Rectal smooth muscle tissue (tissue), 1 donor: Measurements from ENCODE around the gene MGMT.
"Not testable (repeated sequence)": the region's sequence is repeated elsewhere in the genome, so short reads cannot be mapped to it uniquely, and the experiment has no call there.

Experiments
- H3K27ac ChIP-seq: one replicate; pipeline ENCODE4 v1.7.0; 2013; ENCODE audit warnings: low read depth, low read length, inconsistent platforms
- H3K27me3 ChIP-seq: one replicate; pipeline ENCODE4 v1.7.0; 2013; ENCODE audit warnings: low read length; ENCODE audit not compliant: control insufficient read depth, insufficient read depth
- H3K36me3 ChIP-seq: one replicate; pipeline ENCODE4 v1.7.0; 2013; ENCODE audit warnings: low read length; ENCODE audit not compliant: control insufficient read depth, insufficient read depth
- H3K4me1 ChIP-seq: one replicate; pipeline ENCODE4 v1.7.0; 2013; ENCODE audit warnings: low read length; ENCODE audit not compliant: control insufficient read depth, insufficient read depth
- H3K4me3 ChIP-seq: one replicate; pipeline ENCODE4 v1.7.0; 2013; ENCODE audit warnings: low read length
- H3K9ac ChIP-seq: one replicate; pipeline ENCODE4 v1.7.0; 2013; ENCODE audit warnings: low read length

The MGMT gene

GRCh38 chr10:129466703-129467358, at the start of gene MGMT:
Gene MGMT, plus strand, starts transcription at chr10:129467241.
- Histone ChIP-seq H3K27ac (peak within 1 kb of the TSS; percentile 75), H3K9ac (peak within 1 kb of the TSS; percentile 90), H3K4me1 (peaks cover 8% of the 10 kb centered on the region), H3K36me3 (no peaks in the 10 kb centered on the region), H3K4me3 (peak within 1 kb of the TSS; percentile 91), H3K27me3 (no peaks in the 10 kb centered on the region)

- H3K4me1 ChIP-seq = no peaks in the 10 kb centered on the region
- H3K27me3 ChIP-seq = no peaks in the 10 kb centered on the region
- no peak overlapping the region for H3K9ac ChIP-seq
- H3K36me3 ChIP-seq = no peaks in the 10 kb centered on the region
- H3K27ac ChIP-seq = no peak overlapping the region
- no peak overlapping the region for H3K4me3 ChIP-seq
Observed at GRCh38 chr10:129417870-129418269, 49.2 kb upstream of the MGMT start.

- no peak overlapping the region for H3K4me3 ChIP-seq
- H3K27me3 ChIP-seq = no peaks in the 10 kb centered on the region
- no peaks in the 10 kb centered on the region for H3K4me1 ChIP-seq
- no peak overlapping the region for H3K27ac ChIP-seq
- H3K36me3 ChIP-seq = no peaks in the 10 kb centered on the region
- no peak overlapping the region for H3K9ac ChIP-seq
Observed at GRCh38 chr10:129418496-129419225, 48.4 kb upstream of the MGMT start.

- no peaks in the 10 kb centered on the region for H3K4me1 ChIP-seq
- no peaks in the 10 kb centered on the region for H3K27me3 ChIP-seq
- H3K4me3 ChIP-seq = no peak overlapping the region
- H3K36me3 ChIP-seq = no peaks in the 10 kb centered on the region
- H3K9ac ChIP-seq = no peak overlapping the region
- no peak overlapping the region for H3K27ac ChIP-seq
Observed at GRCh38 chr10:129419397-129419796, 47.6 kb upstream of the MGMT start.

- Histone ChIP-seq H3K36me3 (no peaks in the 10 kb centered on the region), H3K27me3 (no peaks in the 10 kb centered on the region), H3K9ac (no peak overlapping the region), H3K27ac (no peak overlapping the region), H3K4me1 (no peaks in the 10 kb centered on the region), H3K4me3 (no peak overlapping the region)
Observed at GRCh38 chr10:129421399-129422010, 45.5 kb upstream of the MGMT start.

- H3K4me1 ChIP-seq = no peaks in the 10 kb centered on the region
- no peaks in the 10 kb centered on the region for H3K36me3 ChIP-seq
- H3K9ac ChIP-seq = no peak overlapping the region
- H3K27ac ChIP-seq = no peak overlapping the region
- no peak overlapping the region for H3K4me3 ChIP-seq
- no peaks in the 10 kb centered on the region for H3K27me3 ChIP-seq
Observed at GRCh38 chr10:129424978-129425377, 42.1 kb upstream of the MGMT start.

GRCh38 chr10:129426606-129427005, 40.4 kb upstream of the MGMT start:
- Histone ChIP-seq H3K36me3 (no peaks in the 10 kb centered on the region), H3K27me3 (no peaks in the 10 kb centered on the region), H3K9ac (no peak overlapping the region), H3K27ac (no peak overlapping the region), H3K4me3 (no peak overlapping the region), H3K4me1 (no peaks in the 10 kb centered on the region)

GRCh38 chr10:129433266-129433665, 33.8 kb upstream of the MGMT start:
- Histone ChIP-seq H3K4me1 (no peaks in the 10 kb centered on the region), H3K27ac (no peak overlapping the region), H3K4me3 (no peak overlapping the region), H3K9ac (no peak overlapping the region), H3K36me3 (no peaks in the 10 kb centered on the region), H3K27me3 (no peaks in the 10 kb centered on the region)

- not testable (repeated sequence) for H3K27ac ChIP-seq, H3K4me1 ChIP-seq, H3K27me3 ChIP-seq, H3K4me3 ChIP-seq, H3K9ac ChIP-seq, H3K36me3 ChIP-seq
Observed at GRCh38 chr10:129435724-129436123, 31.3 kb upstream of the MGMT start.

GRCh38 chr10:129438024-129438423, 29.0 kb upstream of the MGMT start:
- Histone ChIP-seq H3K9ac (no peak overlapping the region), H3K4me1 (no peaks in the 10 kb centered on the region), H3K27me3 (no peaks in the 10 kb centered on the region), H3K27ac (no peak overlapping the region), H3K4me3 (no peak overlapping the region), H3K36me3 (no peaks in the 10 kb centered on the region)

GRCh38 chr10:129440247-129440646, 26.8 kb upstream of the MGMT start:
- Histone ChIP-seq H3K27ac (no peak overlapping the region), H3K27me3 (no peaks in the 10 kb centered on the region), H3K9ac (no peak overlapping the region), H3K4me3 (no peak overlapping the region), H3K36me3 (no peaks in the 10 kb centered on the region), H3K4me1 (no peaks in the 10 kb centered on the region)

- H3K4me1 ChIP-seq = no peaks in the 10 kb centered on the region
- H3K27ac ChIP-seq = no peak overlapping the region
- H3K36me3 ChIP-seq = no peaks in the 10 kb centered on the region
- H3K9ac ChIP-seq = no peak overlapping the region
- H3K27me3 ChIP-seq = no peaks in the 10 kb centered on the region
- H3K4me3 ChIP-seq = no peak overlapping the region
Observed at GRCh38 chr10:129440722-129441316, 26.2 kb upstream of the MGMT start.
